NCI-H2081 treated with DMSO at 0.1 percent for 48 hours (cell line): ENCODE data around the gene CD48.

Experiments used
- DNase-seq: peaks from one replicate; lab custom pipeline; 2025; lab: John Stamatoyannopoulos, UW

CD48 gene

GRCh38 chr1:160631983-160632625, 79.5 kb downstream of the CD48 start:
- no peak for DNase-seq

- DNase-seq = no peak
Observed at GRCh38 chr1:160630523-160631451, 80.8 kb downstream of the CD48 start.

GRCh38 chr1:160629286-160630210, 82.1 kb downstream of the CD48 start:
- DNase-seq = no peak

GRCh38 chr1:160628799-160629263, 82.8 kb downstream of the CD48 start:
- DNase-seq = no peak
